Measurements from ENCODE around the gene INHA.

Gene INHA

GRCh38 chr2:219556413-219556812, 15.7 kb upstream of the INHA start:
- Histone ChIP-seq H3K79me2 (ENCODE audit: low read length) (no peaks in the 10 kb centered on the region), H3K27ac (ENCODE audit: low read length) (no peak overlapping the region), H3F3A (ENCODE audit: insufficient read depth, low read length) (no peaks in the 10 kb centered on the region), H3K9me3 (replicated peaks; ENCODE audit: insufficient read depth, low read length) (no peaks in the 10 kb centered on the region), H3K27me3 (replicated peaks; ENCODE audit: insufficient read depth, low read length) (peaks cover 77% of the 10 kb centered on the region), H3K4me3 (ENCODE audit: low read length) (no peak overlapping the region), H3K4me1 (ENCODE audit: low read length) (no peaks in the 10 kb centered on the region), H3K36me3 (replicated peaks; ENCODE audit: insufficient read depth, low read length) (no peaks in the 10 kb centered on the region), H3K4me2 (ENCODE audit: low read depth, low read length) (no peak overlapping the region), H3K9me2 (replicated peaks; ENCODE audit: insufficient read depth, low read length) (no peaks in the 10 kb centered on the region), H4K20me1 (ENCODE audit: insufficient read depth, low read length) (no peaks in the 10 kb centered on the region), H3K9ac (ENCODE audit: low read length) (no peak overlapping the region), H2AFZ (ENCODE audit: low read length) (no peak overlapping the region)
- no peak for DNase-seq
- no peak for TF ChIP-seq EZH2phosphoT487 (IDR thresholded peaks at IDR 0.05; ENCODE audit: low read length)
- no peak for TF ChIP-seq CTCF (IDR thresholded peaks at IDR 0.05; ENCODE audit: low read length)
- no peak for TF ChIP-seq EZH2 (optimal IDR thresholded peaks at IDR 0.05; ENCODE audit: low read depth, low read length)

GRCh38 chr2:219557320-219557719, 14.8 kb upstream of the INHA start:
- Histone ChIP-seq H4K20me1 (ENCODE audit: insufficient read depth, low read length) (no peaks in the 10 kb centered on the region), H3K9me3 (replicated peaks; ENCODE audit: insufficient read depth, low read length) (no peaks in the 10 kb centered on the region), H3K4me2 (ENCODE audit: low read depth, low read length) (no peak overlapping the region), H3K79me2 (ENCODE audit: low read length) (no peaks in the 10 kb centered on the region), H3K36me3 (replicated peaks; ENCODE audit: insufficient read depth, low read length) (no peaks in the 10 kb centered on the region), H3K4me1 (ENCODE audit: low read length) (no peaks in the 10 kb centered on the region), H3K4me3 (ENCODE audit: low read length) (no peak overlapping the region), H3K9me2 (replicated peaks; ENCODE audit: insufficient read depth, low read length) (no peaks in the 10 kb centered on the region), H3K27me3 (replicated peaks; ENCODE audit: insufficient read depth, low read length) (peaks cover 86% of the 10 kb centered on the region), H3K27ac (ENCODE audit: low read length) (no peak overlapping the region), H2AFZ (ENCODE audit: low read length) (no peak overlapping the region), H3K9ac (ENCODE audit: low read length) (no peak overlapping the region), H3F3A (ENCODE audit: insufficient read depth, low read length) (no peaks in the 10 kb centered on the region)
- TF ChIP-seq CTCF (IDR thresholded peaks at IDR 0.05; ENCODE audit: low read length): no peak
- TF ChIP-seq EZH2phosphoT487 (IDR thresholded peaks at IDR 0.05; ENCODE audit: low read length): no peak
- TF ChIP-seq EZH2 (optimal IDR thresholded peaks at IDR 0.05; ENCODE audit: low read depth, low read length): no peak
- DNase-seq: no peak

DNA sequence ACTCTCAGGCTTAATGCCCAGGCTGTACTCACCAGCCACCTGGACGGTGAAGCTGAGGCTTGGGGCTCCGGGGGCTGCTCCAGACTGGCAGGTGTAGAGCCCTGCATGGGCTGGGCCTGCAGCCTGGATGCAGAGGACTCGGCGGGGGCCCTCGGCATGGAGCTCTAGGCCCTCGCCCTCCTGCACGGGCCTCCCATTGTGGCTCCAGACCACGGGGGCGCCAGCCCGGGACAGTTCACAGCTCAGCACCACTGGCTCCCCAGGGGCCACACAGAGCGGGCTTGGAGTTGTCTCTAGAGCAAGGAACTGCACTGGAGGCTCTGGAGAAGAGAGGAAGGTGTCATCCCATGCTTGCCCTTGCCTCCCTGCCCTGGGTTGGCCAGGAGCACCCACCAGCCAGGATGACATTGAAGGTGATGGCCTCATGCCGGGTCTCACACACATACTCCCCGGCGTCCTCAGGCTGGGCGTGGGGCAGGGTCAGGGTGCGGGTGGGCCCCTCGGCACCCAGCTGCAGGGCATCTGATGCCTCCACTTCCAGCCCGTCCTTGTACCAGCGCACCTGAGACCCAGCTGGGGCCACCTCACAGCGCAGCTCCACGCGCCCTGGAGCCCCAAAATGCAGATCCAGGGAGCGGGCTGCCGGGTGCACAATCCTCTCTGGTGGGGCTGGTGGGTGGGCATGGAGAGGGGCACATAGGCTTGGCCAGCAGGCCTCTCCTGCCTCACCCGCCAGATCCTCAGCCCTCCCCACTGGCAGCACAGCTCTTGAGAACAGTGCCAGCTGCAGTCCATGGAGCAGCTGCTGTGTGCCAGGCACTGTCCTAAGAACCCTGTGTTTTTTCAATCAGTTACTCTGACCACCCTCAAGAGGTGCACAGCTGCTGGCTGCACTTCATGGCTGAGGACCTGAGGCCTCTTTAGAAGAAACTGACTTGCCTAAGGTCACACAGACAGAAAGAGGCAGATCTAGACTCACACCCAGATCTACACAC, 14.0 kb upstream of the INHA start:
- TF ChIP-seq CTCF (IDR thresholded peaks at IDR 0.05; ENCODE audit: low read length) (no peak), EZH2 (optimal IDR thresholded peaks at IDR 0.05; ENCODE audit: low read depth, low read length) (no peak)
- no peak overlapping the region for H3K4me2 ChIP-seq (ENCODE audit: low read depth, low read length)
- H3K79me2 ChIP-seq (ENCODE audit: low read length): no peaks in the 10 kb centered on the region
- no peak overlapping the region for H3K9ac ChIP-seq (ENCODE audit: low read length)
- no peaks in the 10 kb centered on the region for H3K9me2 ChIP-seq (replicated peaks; ENCODE audit: insufficient read depth, low read length)
- no peaks in the 10 kb centered on the region for H3K36me3 ChIP-seq (replicated peaks; ENCODE audit: insufficient read depth, low read length)
- H4K20me1 ChIP-seq (ENCODE audit: insufficient read depth, low read length): no peaks in the 10 kb centered on the region
- no peaks in the 10 kb centered on the region for H3K9me3 ChIP-seq (replicated peaks; ENCODE audit: insufficient read depth, low read length)
- H3F3A ChIP-seq (ENCODE audit: insufficient read depth, low read length): no peaks in the 10 kb centered on the region
- H3K4me1 ChIP-seq (ENCODE audit: low read length): no peaks in the 10 kb centered on the region
- H3K27ac ChIP-seq (ENCODE audit: low read length): no peak overlapping the region
- H3K27me3 ChIP-seq (replicated peaks; ENCODE audit: insufficient read depth, low read length): peaks cover 93% of the 10 kb centered on the region
- no peak overlapping the region for H3K4me3 ChIP-seq (ENCODE audit: low read length)
- no peak overlapping the region for H2AFZ ChIP-seq (ENCODE audit: low read length)
- DNase-seq: no peak
